ENCODE results near the gene PRRT2. TPM values are rescaled to one million over a fixed set of nuclear protein-coding genes. Genes with fewer than 3 reads are reported as not detected.

PRRT2 gene
- total and polyA plus RNA-seq, 2 experiments from 2014 or later = 13.3 to 16.6 TPM

GRCh38 chr16:29837841-29838240 is 25.8 kb downstream of the PRRT2 start:
- Histone ChIP-seq H3K79me2 (replicated peaks; ENCODE audit: insufficient read depth) (no peaks in the 10 kb centered on the region), H2AFZ (no peak overlapping the region), H3K4me2 (no peak overlapping the region), H3F3A (replicated peaks; ENCODE audit: low read depth) (no peaks in the 10 kb centered on the region), H3K27ac (ENCODE audit: low read depth) (no peak overlapping the region), H3K36me3 (ENCODE audit: insufficient read depth) (no peaks in the 10 kb centered on the region), H3K4me3 (no peak overlapping the region), H4K20me1 (replicated peaks; ENCODE audit: insufficient read depth) (no peaks in the 10 kb centered on the region), H3K9me2 (ENCODE audit: insufficient read depth) (no peaks in the 10 kb centered on the region), H3K27me3 (ENCODE audit: insufficient read depth) (no peaks in the 10 kb centered on the region), H3K4me1 (ENCODE audit: insufficient read depth) (no peaks in the 10 kb centered on the region)
- Mint-ChIP-seq H3K27ac (no peak overlapping the region), H3K9me3 (no peaks in the 10 kb centered on the region), H3K36me3 (ENCODE audit: low read depth) (no peaks in the 10 kb centered on the region), H3K27me3 (ENCODE audit: insufficient read depth, low read depth, poor library complexity) (peaks cover 6% of the 10 kb centered on the region), H3K4me1 (no peaks in the 10 kb centered on the region; the same call in 2 of the 3 replicates), H3K4me3 (no peak overlapping the region)
- TF ChIP-seq CTCF (conservative IDR thresholded peaks at IDR 0.05; ENCODE audit: low read depth in 2 of 2) (no peak), CREB1 (CRISPR knock-in tag; IDR thresholded peaks at IDR 0.05; ENCODE audit: low read depth) (no peak), NANOG (IDR thresholded peaks at IDR 0.05; ENCODE audit: borderline replicate concordance) (no peak), STAT1 (IDR thresholded peaks at IDR 0.05; ENCODE audit: unreplicated experiment) (no peak), POLR2AphosphoS5 (IDR thresholded peaks at IDR 0.05; ENCODE audit: low read depth) (no peak), REST (IDR thresholded peaks at IDR 0.05; ENCODE audit: unreplicated experiment) (no peak), EZH2phosphoT487 (IDR thresholded peaks at IDR 0.05; ENCODE audit: unreplicated experiment) (no peak), JUNB (IDR thresholded peaks at IDR 0.05; ENCODE audit: unreplicated experiment) (no peak)
- DNase-seq (ENCODE audit: low spot score) (no peak), ATAC-seq (no peak)

GRCh38 chr16:29839822-29840221 is 27.8 kb downstream of the PRRT2 start:
- Mint-ChIP-seq H3K9me3 (no peaks in the 10 kb centered on the region), H3K27me3 (ENCODE audit: insufficient read depth, low read depth, poor library complexity) (peaks cover 6% of the 10 kb centered on the region), H3K36me3 (ENCODE audit: low read depth) (no peaks in the 10 kb centered on the region), H3K4me1 (no peaks in the 10 kb centered on the region; the same call in 2 of the 3 replicates), H3K4me3 (no peak overlapping the region), H3K27ac (no peak overlapping the region)
- H4K20me1 ChIP-seq (replicated peaks; ENCODE audit: insufficient read depth) = no peaks in the 10 kb centered on the region
- H3K4me2 ChIP-seq = no peak overlapping the region
- no peaks in the 10 kb centered on the region for H3K79me2 ChIP-seq (replicated peaks; ENCODE audit: insufficient read depth)
- no peaks in the 10 kb centered on the region for H3K36me3 ChIP-seq (ENCODE audit: insufficient read depth)
- no peak overlapping the region for H3K4me3 ChIP-seq
- H3K27ac ChIP-seq (ENCODE audit: low read depth) = no peak overlapping the region
- H3F3A ChIP-seq (replicated peaks; ENCODE audit: low read depth) = no peaks in the 10 kb centered on the region
- H2AFZ ChIP-seq = no peak overlapping the region
- DNase-seq (ENCODE audit: low spot score) (no peak), ATAC-seq (no peak)
- no peaks in the 10 kb centered on the region for H3K27me3 ChIP-seq (ENCODE audit: insufficient read depth)
- H3K9me2 ChIP-seq (ENCODE audit: insufficient read depth) = no peaks in the 10 kb centered on the region
- H3K4me1 ChIP-seq (ENCODE audit: insufficient read depth) = no peaks in the 10 kb centered on the region
- TF ChIP-seq EZH2 (IDR thresholded peaks at IDR 0.05; ENCODE audit: low read depth, unreplicated experiment) = no peak
- TF ChIP-seq REST (IDR thresholded peaks at IDR 0.05; ENCODE audit: unreplicated experiment) = no peak
- no peak for TF ChIP-seq EZH2phosphoT487 (IDR thresholded peaks at IDR 0.05; ENCODE audit: unreplicated experiment)
- TF ChIP-seq POLR2AphosphoS5 (IDR thresholded peaks at IDR 0.05; ENCODE audit: low read depth) = no peak
- no peak for TF ChIP-seq JUNB (IDR thresholded peaks at IDR 0.05; ENCODE audit: unreplicated experiment)
- no peak for TF ChIP-seq CREB1 (CRISPR knock-in tag; IDR thresholded peaks at IDR 0.05; ENCODE audit: low read depth)
- no peak for TF ChIP-seq ETS1 (IDR thresholded peaks at IDR 0.05)
- no peak for TF ChIP-seq ZNF114 (CRISPR knock-in tag; IDR thresholded peaks at IDR 0.05)

All from GM23338 (cell line).